Measurements from ENCODE around the gene SLAMF6. TPM values are rescaled to one million over a fixed set of nuclear protein-coding genes. Genes with fewer than 3 reads are reported as not detected.

The SLAMF6 gene
- total RNA-seq, 4 donors from 2014 or later = 0.80 to 1.0 TPM; not detected in 2

GRCh38 chr1:160548960-160549664, 26.1 kb upstream of the SLAMF6 start:
- TF ChIP-seq EP300 (IDR thresholded peaks at IDR 0.05) (no peak), POLR2A (IDR thresholded peaks at IDR 0.05) (no peak), POLR2AphosphoS5 (IDR thresholded peaks at IDR 0.05) (no peak), CTCF (IDR thresholded peaks at IDR 0.05) (no peak)
- Histone ChIP-seq H3K9me3 (no peaks in the 10 kb centered on the region), H3K27ac (no peak overlapping the region), H3K4me1 (no peaks in the 10 kb centered on the region), H3K36me3 (no peaks in the 10 kb centered on the region), H3K27me3 (no peaks in the 10 kb centered on the region), H3K4me3 (no peak overlapping the region)
- 73% methylated on average over 5 of the region's 5 CpGs for WGBS
- no peak for DNase-seq (ENCODE audit: low spot score in 2 of 2)

GRCh38 chr1:160548183-160548582, 25.1 kb upstream of the SLAMF6 start:
- no peaks in the 10 kb centered on the region for H3K9me3 ChIP-seq
- TF ChIP-seq POLR2A (IDR thresholded peaks at IDR 0.05) (no peak), POLR2AphosphoS5 (IDR thresholded peaks at IDR 0.05) (no peak), EP300 (IDR thresholded peaks at IDR 0.05) (no peak), CTCF (IDR thresholded peaks at IDR 0.05) (no peak)
- no peak overlapping the region for H3K4me3 ChIP-seq
- WGBS = 69% methylated on average over 3 of the region's 3 CpGs
- no peaks in the 10 kb centered on the region for H3K4me1 ChIP-seq
- no peak overlapping the region for H3K27ac ChIP-seq
- H3K27me3 ChIP-seq = no peaks in the 10 kb centered on the region
- DNase-seq (ENCODE audit: low spot score in 2 of 2) = no peak
- H3K36me3 ChIP-seq = no peaks in the 10 kb centered on the region

- Histone ChIP-seq H3K27ac (no peak overlapping the region), H3K9me3 (no peaks in the 10 kb centered on the region), H3K27me3 (no peaks in the 10 kb centered on the region), H3K36me3 (no peaks in the 10 kb centered on the region), H3K4me3 (no peak overlapping the region), H3K4me1 (no peaks in the 10 kb centered on the region)
- 81% methylated on average over 3 of the region's 4 CpGs for WGBS
- DNase-seq (ENCODE audit: low spot score in 2 of 2) = no peak
- TF ChIP-seq CTCF (IDR thresholded peaks at IDR 0.05) = no peak
- no peak for TF ChIP-seq POLR2A (IDR thresholded peaks at IDR 0.05)
- TF ChIP-seq EP300 (IDR thresholded peaks at IDR 0.05) = no peak
- TF ChIP-seq POLR2AphosphoS5 (IDR thresholded peaks at IDR 0.05) = no peak
Observed at GRCh38 chr1:160547422-160547821, 24.4 kb upstream of the SLAMF6 start.

- Histone ChIP-seq H3K4me1 (no peaks in the 10 kb centered on the region), H3K4me3 (no peak overlapping the region), H3K9me3 (no peaks in the 10 kb centered on the region), H3K27ac (no peak overlapping the region), H3K36me3 (no peaks in the 10 kb centered on the region), H3K27me3 (no peaks in the 10 kb centered on the region)
- TF ChIP-seq CTCF (IDR thresholded peaks at IDR 0.05) (no peak), EP300 (IDR thresholded peaks at IDR 0.05) (no peak), POLR2AphosphoS5 (IDR thresholded peaks at IDR 0.05) (no peak), POLR2A (IDR thresholded peaks at IDR 0.05) (no peak)
- WGBS = 88% methylated on average over 2 of the region's 2 CpGs
- no peak for DNase-seq (ENCODE audit: low spot score in 2 of 2)
Observed at GRCh38 chr1:160546942-160547341, 23.9 kb upstream of the SLAMF6 start.

GRCh38 chr1:160544647-160545046, 21.6 kb upstream of the SLAMF6 start:
- TF ChIP-seq EP300 (IDR thresholded peaks at IDR 0.05) = no peak
- no peak for TF ChIP-seq POLR2AphosphoS5 (IDR thresholded peaks at IDR 0.05)
- TF ChIP-seq CTCF (IDR thresholded peaks at IDR 0.05) = no peak
- no peak for TF ChIP-seq POLR2A (IDR thresholded peaks at IDR 0.05)
- H3K36me3 ChIP-seq = no peaks in the 10 kb centered on the region
- no peak for DNase-seq (ENCODE audit: low spot score in 2 of 2)
- H3K27ac ChIP-seq = no peak overlapping the region
- no peaks in the 10 kb centered on the region for H3K9me3 ChIP-seq
- no peak overlapping the region for H3K4me3 ChIP-seq
- WGBS = 81% methylated on average over 1 of the region's 1 CpG
- no peaks in the 10 kb centered on the region for H3K4me1 ChIP-seq
- H3K27me3 ChIP-seq = no peaks in the 10 kb centered on the region
